ENCODE data around the gene KIF26A.
A peak's percentile ranks its signal among the peaks of the same experiment; 100 is the strongest.

KIF26A gene

DNA sequence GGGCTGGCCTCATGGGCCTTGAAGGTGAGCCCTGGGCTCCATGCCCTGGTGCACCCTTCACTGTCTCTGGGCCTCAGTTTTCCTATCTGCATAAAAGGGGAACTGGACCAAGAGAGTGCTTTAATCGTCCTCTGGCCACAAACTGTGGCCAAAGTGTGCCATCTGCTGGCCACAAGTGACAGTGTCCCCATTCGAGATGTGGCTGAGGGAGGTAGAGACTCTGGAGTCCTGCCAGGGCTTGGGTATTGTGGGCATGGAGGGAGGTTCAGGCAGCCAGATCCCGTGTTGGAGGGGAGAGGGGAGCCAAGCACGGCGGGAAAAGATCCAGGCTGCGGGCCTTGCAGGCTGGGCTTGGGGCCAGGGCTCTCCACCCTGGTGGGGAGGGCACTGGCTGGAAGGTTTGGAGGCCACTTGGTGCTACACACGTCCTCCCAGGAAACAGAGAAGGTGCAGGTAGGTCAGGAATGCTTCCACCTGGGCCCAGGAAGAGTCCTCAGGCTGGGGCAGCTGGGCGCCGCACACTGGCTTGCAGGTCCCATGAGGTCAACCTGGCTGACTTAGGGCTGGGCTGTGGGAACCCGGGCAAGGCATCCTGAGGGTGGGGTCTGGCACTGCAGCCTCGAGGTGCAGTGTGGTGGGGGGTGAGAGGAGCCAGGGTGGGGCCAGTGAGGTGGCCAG lies 7.3 kb upstream of the KIF26A start:
- H2AFZ ChIP-seq (ENCODE audit: low read length): no peak overlapping the region
- TF ChIP-seq EZH2phosphoT487 (IDR thresholded peaks at IDR 0.05; ENCODE audit: low read length) (no peak), CTCF (IDR thresholded peaks at IDR 0.05; ENCODE audit: low read length) (peak; percentile 51)
- no peaks in the 10 kb centered on the region for H3F3A ChIP-seq (ENCODE audit: insufficient read depth, low read length)
- no peak overlapping the region for H3K9ac ChIP-seq (ENCODE audit: low read length)
- peaks cover 14% of the 10 kb centered on the region; the same call in 1 of the 2 replicates for H3K27me3 ChIP-seq (replicated peaks; ENCODE audit: insufficient read depth, low read length)
- no peak overlapping the region for H3K4me2 ChIP-seq (ENCODE audit: low read depth, low read length)
- H3K4me1 ChIP-seq (ENCODE audit: low read length): no peaks in the 10 kb centered on the region
- H3K27ac ChIP-seq (ENCODE audit: low read length): no peak overlapping the region
- no peaks in the 10 kb centered on the region for H4K20me1 ChIP-seq (ENCODE audit: insufficient read depth, low read length)
- H3K9me3 ChIP-seq (replicated peaks; ENCODE audit: insufficient read depth, low read length): no peaks in the 10 kb centered on the region
- no peaks in the 10 kb centered on the region for H3K36me3 ChIP-seq (replicated peaks; ENCODE audit: insufficient read depth, low read length)
- no peaks in the 10 kb centered on the region for H3K9me2 ChIP-seq (replicated peaks; ENCODE audit: insufficient read depth, low read length)
- no peak overlapping the region for H3K4me3 ChIP-seq (ENCODE audit: low read length)
- no peaks in the 10 kb centered on the region for H3K79me2 ChIP-seq (ENCODE audit: low read length)
- peak; percentile 17 for DNase-seq

DNA sequence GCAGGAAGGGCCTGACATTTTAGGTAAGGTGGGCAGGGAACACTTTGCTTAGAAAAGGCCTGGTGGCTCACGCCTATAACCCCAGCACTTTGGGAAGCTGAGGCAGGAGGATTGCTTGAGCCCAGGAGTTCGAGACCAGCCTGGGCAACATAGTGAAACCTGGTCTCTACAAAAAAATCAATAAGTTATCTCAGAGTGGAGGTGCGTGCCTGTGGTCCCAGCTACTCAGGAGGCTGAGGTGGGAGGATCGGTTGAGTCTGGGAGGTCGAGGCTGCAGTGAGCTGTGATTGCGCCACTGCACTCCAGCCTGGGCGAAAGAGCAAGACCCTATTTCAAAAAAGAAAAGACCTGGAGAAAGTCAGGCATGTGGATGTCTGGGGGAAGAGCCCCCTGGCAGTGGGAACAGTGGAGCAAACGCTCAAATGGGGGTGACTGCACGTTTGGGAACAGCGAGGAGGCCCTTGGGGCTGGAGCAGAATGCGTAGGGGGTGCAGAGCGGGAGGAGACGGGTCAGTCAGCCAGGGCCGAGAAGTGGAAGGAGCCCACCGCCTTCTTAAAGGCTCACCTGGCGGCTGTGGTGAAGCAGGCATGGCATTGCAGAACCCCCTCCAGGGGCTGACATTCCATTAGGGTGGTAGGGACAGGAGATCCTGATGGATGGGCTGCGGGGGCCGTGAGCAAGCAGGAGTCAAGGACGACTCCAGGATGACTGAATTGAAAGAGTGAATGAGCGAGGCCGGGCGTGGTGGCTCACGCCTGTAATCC lies 6.2 kb upstream of the KIF26A start:
- no peaks in the 10 kb centered on the region for H3K4me1 ChIP-seq (ENCODE audit: low read length)
- no peak overlapping the region for H3K27ac ChIP-seq (ENCODE audit: low read length)
- no peaks in the 10 kb centered on the region for H3K79me2 ChIP-seq (ENCODE audit: low read length)
- H3K4me2 ChIP-seq (ENCODE audit: low read depth, low read length): no peak overlapping the region
- no peaks in the 10 kb centered on the region for H3K36me3 ChIP-seq (replicated peaks; ENCODE audit: insufficient read depth, low read length)
- H4K20me1 ChIP-seq (ENCODE audit: insufficient read depth, low read length): no peaks in the 10 kb centered on the region
- DNase-seq: no peak
- no peaks in the 10 kb centered on the region for H3K9me3 ChIP-seq (replicated peaks; ENCODE audit: insufficient read depth, low read length)
- no peaks in the 10 kb centered on the region for H3K9me2 ChIP-seq (replicated peaks; ENCODE audit: insufficient read depth, low read length)
- H3K9ac ChIP-seq (ENCODE audit: low read length): no peak overlapping the region
- no peak overlapping the region for H2AFZ ChIP-seq (ENCODE audit: low read length)
- no peaks in the 10 kb centered on the region for H3F3A ChIP-seq (ENCODE audit: insufficient read depth, low read length)
- peaks cover 10% of the 10 kb centered on the region; the same call in 1 of the 2 replicates for H3K27me3 ChIP-seq (replicated peaks; ENCODE audit: insufficient read depth, low read length)
- H3K4me3 ChIP-seq (ENCODE audit: low read length): no peak overlapping the region
- TF ChIP-seq CTCF (IDR thresholded peaks at IDR 0.05; ENCODE audit: low read length) (no peak), EZH2 (optimal IDR thresholded peaks at IDR 0.05; ENCODE audit: low read depth, low read length) (no peak), EZH2phosphoT487 (IDR thresholded peaks at IDR 0.05; ENCODE audit: low read length) (no peak)

DNA sequence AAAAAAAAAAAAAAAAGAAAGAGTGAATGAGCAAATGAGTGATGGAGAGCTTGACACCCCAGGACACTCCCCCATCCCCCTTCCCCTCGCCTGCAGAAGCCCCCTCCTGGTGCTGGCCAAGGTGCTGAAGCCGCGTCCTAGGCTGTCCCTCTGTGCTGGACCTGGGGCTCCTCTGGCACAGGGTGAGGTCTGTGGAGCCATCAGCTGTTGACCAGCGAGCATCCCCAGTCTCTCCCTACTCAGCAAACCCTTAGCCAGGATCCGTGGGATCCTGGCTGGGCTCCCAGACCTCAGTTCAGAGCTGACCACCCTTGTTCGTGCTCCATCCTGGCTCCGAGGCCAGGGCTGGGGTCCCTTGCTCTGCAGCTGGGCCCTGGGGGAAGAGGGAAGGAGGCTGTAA lies 5.4 kb upstream of the KIF26A start:
- no peak overlapping the region for H3K4me3 ChIP-seq (ENCODE audit: low read length)
- no peak overlapping the region for H2AFZ ChIP-seq (ENCODE audit: low read length)
- H3K27me3 ChIP-seq (replicated peaks; ENCODE audit: insufficient read depth, low read length): peaks cover 10% of the 10 kb centered on the region
- H3K9ac ChIP-seq (ENCODE audit: low read length): no peak overlapping the region
- no peaks in the 10 kb centered on the region for H4K20me1 ChIP-seq (ENCODE audit: insufficient read depth, low read length)
- no peaks in the 10 kb centered on the region for H3K79me2 ChIP-seq (ENCODE audit: low read length)
- H3K9me2 ChIP-seq (replicated peaks; ENCODE audit: insufficient read depth, low read length): no peaks in the 10 kb centered on the region
- no peaks in the 10 kb centered on the region for H3K9me3 ChIP-seq (replicated peaks; ENCODE audit: insufficient read depth, low read length)
- H3K4me1 ChIP-seq (ENCODE audit: low read length): no peaks in the 10 kb centered on the region
- H3F3A ChIP-seq (ENCODE audit: insufficient read depth, low read length): no peaks in the 10 kb centered on the region
- no peaks in the 10 kb centered on the region for H3K36me3 ChIP-seq (replicated peaks; ENCODE audit: insufficient read depth, low read length)
- H3K27ac ChIP-seq (ENCODE audit: low read length): no peak overlapping the region
- no peak for DNase-seq
- TF ChIP-seq EZH2phosphoT487 (IDR thresholded peaks at IDR 0.05; ENCODE audit: low read length): no peak
- TF ChIP-seq EZH2 (optimal IDR thresholded peaks at IDR 0.05; ENCODE audit: low read depth, low read length): no peak
- no peak for TF ChIP-seq CTCF (IDR thresholded peaks at IDR 0.05; ENCODE audit: low read length)
- no peak overlapping the region for H3K4me2 ChIP-seq (ENCODE audit: low read depth, low read length)
